ENCODE data around the gene CACNA1D. TPM values are rescaled to one million over a fixed set of nuclear protein-coding genes. Genes with fewer than 3 reads are reported as not detected.

Gene CACNA1D
- total RNA-seq, 1 experiment from 2014 or later: 1.1 TPM

DNA sequence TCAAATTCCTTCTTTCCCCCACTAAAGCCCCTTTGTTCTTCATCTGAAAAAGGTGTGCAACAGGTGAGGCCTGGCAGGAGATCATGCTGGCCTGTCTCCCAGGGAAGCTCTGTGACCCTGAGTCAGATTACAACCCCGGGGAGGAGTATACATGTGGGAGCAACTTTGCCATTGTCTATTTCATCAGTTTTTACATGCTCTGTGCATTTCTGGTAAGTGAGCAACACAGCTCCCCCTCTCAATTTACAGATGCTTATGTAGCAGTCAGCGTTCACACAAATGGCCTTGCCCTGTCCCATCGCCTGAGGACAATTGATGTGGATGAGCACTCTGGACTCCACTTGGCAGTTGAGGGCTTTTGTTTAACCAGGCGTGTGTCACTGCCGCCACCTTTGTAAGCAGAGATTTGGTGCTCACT, 281.4 kb downstream of the CACNA1D start:
- H3K79me2 ChIP-seq (ENCODE audit: insufficient read depth, low read length): no peaks in the 10 kb centered on the region
- TF ChIP-seq EGR1 (IDR thresholded peaks at IDR 0.05; ENCODE audit: low read depth): no peak
- no peak for TF ChIP-seq ZFX (IDR thresholded peaks at IDR 0.05)
- TF ChIP-seq SP1 (IDR thresholded peaks at IDR 0.05; ENCODE audit: low read depth): no peak
- TF ChIP-seq MAX (IDR thresholded peaks at IDR 0.05): no peak
- no peak for TF ChIP-seq ELF1 (IDR thresholded peaks at IDR 0.05; ENCODE audit: borderline replicate concordance, low read depth)
- TF ChIP-seq SRF (IDR thresholded peaks at IDR 0.05; ENCODE audit: low read depth): no peak
- no peak for TF ChIP-seq EZH2phosphoT487 (IDR thresholded peaks at IDR 0.05; ENCODE audit: borderline replicate concordance)
- H3K4me2 ChIP-seq (ENCODE audit: low read length): no peak overlapping the region
- no peak overlapping the region for H3K27ac ChIP-seq (ENCODE audit: low read depth, low read length)
- ATAC-seq: no peak
- no peaks in the 10 kb centered on the region for H4K20me1 ChIP-seq (ENCODE audit: insufficient read depth)
- no peak overlapping the region for H3K4me3 ChIP-seq (replicated peaks in 1 of 2; ENCODE audit: low read depth in 1 of 2, low read length in 2 of 2)
- CTCF ChIA-PET: no interaction called here
- no peaks in the 10 kb centered on the region for H3K4me1 ChIP-seq (ENCODE audit: control insufficient read depth in 1 of 2, insufficient read depth in 2 of 2, low read length in 2 of 2)
- no peak overlapping the region for H3K9ac ChIP-seq (ENCODE audit: low read length)
- peaks cover 5% of the 10 kb centered on the region; the same call in 1 of the 2 replicates for H3K27me3 ChIP-seq (ENCODE audit: insufficient read depth, low read length)
- intact Hi-C loops (cut with micrococcal nuclease): no loop called here
- H3K9me2 ChIP-seq (ENCODE audit: insufficient read depth): no peaks in the 10 kb centered on the region
- RAD21 ChIA-PET (ENCODE audit: low non-redundant PET in 1 of 2, low total read pairs in 2 of 2, uncharacterized antibody in 2 of 2, unreplicated experiment in 2 of 2): no interaction called here
- no peak overlapping the region for H2AFZ ChIP-seq (ENCODE audit: low read depth, low read length, poor library complexity, severe bottlenecking)
- H3K36me3 ChIP-seq (ENCODE audit: control insufficient read depth in 1 of 2, insufficient read depth in 2 of 2, low read length in 2 of 2): no peaks in the 10 kb centered on the region
- BruUV-seq (replicated peaks): no TSS peak
- POLR2A ChIA-PET: no interaction called here
- DNase-seq (ENCODE audit: low read depth, low spot score): no peak
- H3K9me3 ChIP-seq (ENCODE audit: control insufficient read depth in 1 of 2, insufficient read depth in 1 of 2, low read depth in 1 of 2, low read length in 2 of 2): no peaks in the 10 kb centered on the region

DNA sequence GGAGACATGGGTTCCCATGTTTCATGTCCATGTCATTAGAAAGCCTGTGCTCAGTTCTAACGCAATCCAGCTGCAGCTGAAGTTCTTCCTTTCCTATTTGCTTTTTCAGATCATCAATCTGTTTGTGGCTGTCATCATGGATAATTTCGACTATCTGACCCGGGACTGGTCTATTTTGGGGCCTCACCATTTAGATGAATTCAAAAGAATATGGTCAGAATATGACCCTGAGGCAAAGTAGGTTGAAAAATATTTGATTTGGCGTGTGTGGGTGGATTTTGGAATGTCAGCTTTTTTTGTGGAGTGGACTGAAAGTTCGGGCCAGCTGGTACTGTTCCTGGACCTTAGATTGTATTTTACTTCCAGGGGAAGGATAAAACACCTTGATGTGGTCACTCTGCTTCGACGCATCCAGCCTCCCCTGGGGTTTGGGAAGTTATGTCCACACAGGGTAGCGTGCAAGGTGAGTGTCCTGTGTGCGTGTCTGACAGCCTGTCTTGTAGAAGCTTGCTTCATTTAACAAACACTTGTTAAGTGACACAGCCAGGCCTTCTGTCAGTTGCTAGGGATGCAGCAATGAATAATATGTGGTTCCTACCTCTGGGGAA, 282.2 kb downstream of the CACNA1D start:
- DNase-seq (ENCODE audit: low read depth, low spot score) (no peak), ATAC-seq (no peak)
- ChIA-PET POLR2A (no interaction called here), CTCF (no interaction called here), RAD21 (ENCODE audit: low non-redundant PET in 1 of 2, low total read pairs in 2 of 2, uncharacterized antibody in 2 of 2, unreplicated experiment in 2 of 2) (no interaction called here)
- Histone ChIP-seq H3K9me2 (ENCODE audit: insufficient read depth) (no peaks in the 10 kb centered on the region), H3K4me2 (ENCODE audit: low read length) (no peak overlapping the region), H3K9ac (ENCODE audit: low read length) (no peak overlapping the region), H3K79me2 (ENCODE audit: insufficient read depth, low read length) (no peaks in the 10 kb centered on the region), H2AFZ (ENCODE audit: low read depth, low read length, poor library complexity, severe bottlenecking) (no peak overlapping the region), H4K20me1 (ENCODE audit: insufficient read depth) (no peaks in the 10 kb centered on the region), H3K27ac (ENCODE audit: low read depth, low read length) (no peak overlapping the region), H3K9me3 (ENCODE audit: control insufficient read depth in 1 of 2, insufficient read depth in 1 of 2, low read depth in 1 of 2, low read length in 2 of 2) (no peaks in the 10 kb centered on the region), H3K4me3 (replicated peaks in 1 of 2; ENCODE audit: low read depth in 1 of 2, low read length in 2 of 2) (no peak overlapping the region), H3K36me3 (ENCODE audit: control insufficient read depth in 1 of 2, insufficient read depth in 2 of 2, low read length in 2 of 2) (no peaks in the 10 kb centered on the region), H3K4me1 (ENCODE audit: control insufficient read depth in 1 of 2, insufficient read depth in 2 of 2, low read length in 2 of 2) (no peaks in the 10 kb centered on the region), H3K27me3 (ENCODE audit: insufficient read depth, low read length) (peaks cover 2% of the 10 kb centered on the region; the same call in 1 of the 2 replicates)
- intact Hi-C loops (cut with micrococcal nuclease): no loop called here
- no peak for TF ChIP-seq SIN3A (IDR thresholded peaks at IDR 0.05; ENCODE audit: low read depth)
- no peak for TF ChIP-seq REST (IDR thresholded peaks at IDR 0.05; ENCODE audit: low read depth)
- TF ChIP-seq ZNF274 (IDR thresholded peaks at IDR 0.05; ENCODE audit: low read depth, low read length): no peak
- TF ChIP-seq EZH2phosphoT487 (IDR thresholded peaks at IDR 0.05; ENCODE audit: borderline replicate concordance): no peak
- TF ChIP-seq CBX3 (IDR thresholded peaks at IDR 0.05; ENCODE audit: low read depth): no peak
- TF ChIP-seq SP1 (IDR thresholded peaks at IDR 0.05; ENCODE audit: low read depth): no peak
- no peak for TF ChIP-seq RAD21 (IDR thresholded peaks at IDR 0.05; ENCODE audit: low read depth)
- TF ChIP-seq MAX (IDR thresholded peaks at IDR 0.05): no peak
- no peak for TF ChIP-seq SRF (IDR thresholded peaks at IDR 0.05; ENCODE audit: low read depth)
- TF ChIP-seq FOSL1 (IDR thresholded peaks at IDR 0.05; ENCODE audit: low read depth): no peak
- BruUV-seq (replicated peaks): no TSS peak

All from HCT116 (cell line).